GM21529 (cell line): Measurements from ENCODE around the gene NFAT5.
"Not testable (repeated sequence)": the region's sequence is repeated elsewhere in the genome, so short reads cannot be mapped to it uniquely, and the experiment has no call there.

ENCODE experiments used
- ATAC-seq: cut with Tn5 transposase; IDR thresholded peaks from one replicate; pipeline ENCODE4 v1.9.1; 2021; ENCODE audit not compliant: unreplicated experiment

The NFAT5 gene

GRCh38 chr16:69555437-69555836 is 10.3 kb upstream of the NFAT5 start:
- no peak for ATAC-seq

DNA sequence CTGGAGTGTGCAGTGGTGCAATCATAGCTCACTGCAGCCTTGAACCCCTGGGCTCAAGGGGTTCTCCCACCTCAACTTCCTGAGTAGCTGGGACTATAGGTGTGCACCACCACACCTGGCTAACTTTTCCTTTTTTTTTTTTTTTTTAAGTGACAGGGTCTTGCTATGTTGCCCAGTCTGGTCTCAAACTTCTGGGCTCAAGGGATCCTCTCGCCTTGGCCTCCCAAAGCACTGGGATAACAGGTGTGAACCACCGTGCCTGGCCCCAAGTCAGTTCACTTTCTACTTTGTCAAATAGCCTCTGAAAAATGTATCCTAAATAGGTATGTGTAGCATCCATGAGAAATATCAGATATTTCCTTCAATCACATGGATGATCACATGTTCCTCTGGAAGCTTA is 9.9 kb upstream of the NFAT5 start:
- no peak for ATAC-seq

- ATAC-seq = no peak
Observed at GRCh38 chr16:69559164-69559563, 6.6 kb upstream of the NFAT5 start.

GRCh38 chr16:69561367-69561766 is 4.4 kb upstream of the NFAT5 start:
- ATAC-seq = not testable (repeated sequence)

- ATAC-seq = no peak
Observed at GRCh38 chr16:69561901-69562300, 3.9 kb upstream of the NFAT5 start.

GRCh38 chr16:69562813-69563212 is 3.0 kb upstream of the NFAT5 start:
- no peak for ATAC-seq

DNA sequence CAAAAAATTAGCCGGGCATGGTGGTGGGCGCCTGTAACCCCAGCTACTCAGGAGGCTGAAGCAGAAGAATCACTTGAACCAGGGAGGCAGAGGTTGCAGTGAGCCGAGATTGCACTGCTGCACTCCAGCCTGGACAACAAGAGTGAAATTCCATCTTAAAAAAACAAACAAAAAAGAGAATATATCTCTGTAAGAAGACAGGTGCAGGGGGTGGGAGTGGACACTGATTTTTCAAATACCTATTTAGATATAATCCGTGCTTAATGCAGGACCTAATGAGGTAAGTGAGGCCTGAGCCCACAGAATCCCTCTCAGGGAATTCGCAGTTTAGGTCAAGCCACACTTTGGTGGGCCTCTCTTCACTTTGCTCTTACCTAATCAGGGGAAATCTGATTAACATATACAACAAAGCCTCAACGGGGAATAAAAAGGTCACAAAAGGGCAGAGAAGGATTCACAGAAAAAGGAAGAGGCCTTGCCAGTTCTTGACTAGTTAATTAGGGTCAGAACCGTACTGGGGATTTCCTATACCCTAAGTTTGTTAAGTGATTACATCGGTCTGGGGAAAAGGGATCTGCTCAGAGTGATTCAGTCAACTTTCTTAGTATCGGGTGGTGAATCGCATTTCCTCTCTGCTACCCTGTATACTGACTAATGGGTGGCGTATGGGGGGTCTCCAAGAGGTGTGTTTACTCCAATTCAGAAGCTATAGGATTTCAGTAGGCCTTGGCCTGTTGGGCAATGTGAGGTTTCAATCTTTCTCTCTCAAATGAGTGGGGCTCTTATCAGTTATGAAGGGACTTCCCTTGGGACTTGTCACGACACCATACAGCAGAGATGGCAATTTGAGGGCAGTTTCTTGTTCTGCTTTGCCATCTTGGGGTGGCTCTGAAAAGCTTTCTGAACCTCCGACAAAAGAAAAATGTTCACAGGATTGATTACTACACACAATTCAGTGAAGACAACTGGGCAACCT is 1.9 kb upstream of the NFAT5 start:
- ATAC-seq = peak; percentile 40

GRCh38 chr16:69564845-69565670 is 708 bp upstream of the NFAT5 start:
- peak; percentile 28 for ATAC-seq

GRCh38 chr16:69566240-69566980 is 644 bp downstream of the NFAT5 start:
- peak; percentile 25 for ATAC-seq

- ATAC-seq = no peak
Observed at GRCh38 chr16:69566981-69567680, 1.4 kb downstream of the NFAT5 start.

GRCh38 chr16:69568676-69569075 is 2.9 kb downstream of the NFAT5 start:
- no peak for ATAC-seq

DNA sequence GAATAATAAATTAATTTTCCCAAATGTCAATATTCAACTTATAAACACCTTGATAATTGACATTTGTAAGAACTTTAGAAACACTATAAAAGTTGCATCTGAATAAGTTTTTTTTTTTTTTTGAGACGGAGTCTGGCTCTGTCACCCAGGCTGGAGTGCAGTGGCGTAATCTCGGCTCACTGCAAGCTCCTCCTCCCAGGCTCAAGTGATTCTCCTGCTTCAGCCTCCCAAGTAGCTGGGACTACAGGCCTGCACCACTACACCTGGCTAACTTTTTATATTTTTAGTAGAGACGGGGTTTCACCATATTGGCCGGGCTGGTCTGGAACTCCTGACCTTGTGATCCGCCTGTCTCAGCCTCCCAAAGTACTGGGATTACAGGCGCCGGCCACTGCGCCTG is 13.0 kb downstream of the NFAT5 start:
- ATAC-seq = not testable (repeated sequence)

DNA sequence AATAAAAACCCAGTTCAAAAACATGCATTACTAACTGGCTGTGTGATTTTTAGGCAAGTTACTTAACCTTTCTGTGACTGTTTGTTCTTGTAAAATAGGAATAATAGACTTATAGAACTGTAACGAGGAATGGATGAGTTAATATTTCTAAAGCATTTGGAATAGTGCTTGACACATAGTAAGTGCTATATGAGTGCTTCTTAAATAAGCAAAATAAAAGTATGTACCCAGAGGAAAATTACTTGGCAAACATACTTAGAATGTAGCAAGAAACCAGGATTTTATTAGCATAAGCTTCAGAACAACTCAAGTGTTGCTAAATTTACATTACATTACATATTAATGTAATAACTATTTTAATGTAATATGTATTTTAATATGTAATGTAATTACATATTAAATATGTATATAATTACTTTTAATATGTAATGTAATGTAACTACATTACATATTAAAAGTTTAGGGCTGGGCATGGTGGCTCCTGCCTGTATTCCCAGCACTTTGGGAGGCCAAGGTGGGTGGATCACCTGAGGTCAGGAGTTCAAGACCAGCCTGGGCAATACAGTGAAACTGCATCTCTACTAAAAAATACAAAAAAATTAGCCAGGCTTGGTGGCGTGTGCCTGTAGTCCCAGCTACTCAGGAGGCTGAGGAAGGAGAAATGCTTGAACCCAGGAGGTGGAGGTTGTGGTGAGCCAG is 14.2 kb downstream of the NFAT5 start:
- no peak for ATAC-seq

DNA sequence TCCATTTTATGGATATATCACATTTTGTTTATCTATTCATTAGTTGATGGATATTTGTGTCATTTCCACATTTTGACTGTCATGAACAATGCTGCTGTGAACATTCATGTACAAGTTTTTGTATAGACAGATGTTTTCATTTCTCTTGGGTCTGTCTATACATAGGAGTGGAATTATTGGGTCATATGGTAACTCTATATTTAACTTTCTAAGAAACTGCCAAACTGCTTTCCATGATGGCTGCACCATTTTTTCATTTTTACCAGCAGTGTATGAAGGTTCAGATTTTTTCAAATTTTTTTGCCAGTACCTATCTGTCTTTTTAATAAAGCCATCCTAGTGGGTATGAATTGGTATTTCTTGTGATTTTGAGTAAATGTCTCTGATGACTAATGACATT is 15.5 kb downstream of the NFAT5 start:
- no peak for ATAC-seq

- not testable (repeated sequence) for ATAC-seq
Observed at GRCh38 chr16:69584493-69584892, 18.7 kb downstream of the NFAT5 start.

GRCh38 chr16:69589434-69590269 is 23.9 kb downstream of the NFAT5 start:
- ATAC-seq = no peak

- no peak for ATAC-seq
Observed at GRCh38 chr16:69590590-69590989, 24.8 kb downstream of the NFAT5 start.

GRCh38 chr16:69593751-69594255 is 28.0 kb downstream of the NFAT5 start:
- ATAC-seq = no peak
